SKM-1 treated with dmso at 0.1 percent for 144 hours (cell line): ENCODE measurements around the gene MPPED2.

Experiments
- DNase-seq: peaks from one replicate; lab custom pipeline; 2025; ENCODE audit not compliant: unreplicated experiment; lab: John Stamatoyannopoulos, UW

MPPED2 gene, protein sequence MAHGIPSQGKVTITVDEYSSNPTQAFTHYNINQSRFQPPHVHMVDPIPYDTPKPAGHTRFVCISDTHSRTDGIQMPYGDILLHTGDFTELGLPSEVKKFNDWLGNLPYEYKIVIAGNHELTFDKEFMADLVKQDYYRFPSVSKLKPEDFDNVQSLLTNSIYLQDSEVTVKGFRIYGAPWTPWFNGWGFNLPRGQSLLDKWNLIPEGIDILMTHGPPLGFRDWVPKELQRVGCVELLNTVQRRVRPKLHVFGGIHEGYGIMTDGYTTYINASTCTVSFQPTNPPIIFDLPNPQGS

DNA sequence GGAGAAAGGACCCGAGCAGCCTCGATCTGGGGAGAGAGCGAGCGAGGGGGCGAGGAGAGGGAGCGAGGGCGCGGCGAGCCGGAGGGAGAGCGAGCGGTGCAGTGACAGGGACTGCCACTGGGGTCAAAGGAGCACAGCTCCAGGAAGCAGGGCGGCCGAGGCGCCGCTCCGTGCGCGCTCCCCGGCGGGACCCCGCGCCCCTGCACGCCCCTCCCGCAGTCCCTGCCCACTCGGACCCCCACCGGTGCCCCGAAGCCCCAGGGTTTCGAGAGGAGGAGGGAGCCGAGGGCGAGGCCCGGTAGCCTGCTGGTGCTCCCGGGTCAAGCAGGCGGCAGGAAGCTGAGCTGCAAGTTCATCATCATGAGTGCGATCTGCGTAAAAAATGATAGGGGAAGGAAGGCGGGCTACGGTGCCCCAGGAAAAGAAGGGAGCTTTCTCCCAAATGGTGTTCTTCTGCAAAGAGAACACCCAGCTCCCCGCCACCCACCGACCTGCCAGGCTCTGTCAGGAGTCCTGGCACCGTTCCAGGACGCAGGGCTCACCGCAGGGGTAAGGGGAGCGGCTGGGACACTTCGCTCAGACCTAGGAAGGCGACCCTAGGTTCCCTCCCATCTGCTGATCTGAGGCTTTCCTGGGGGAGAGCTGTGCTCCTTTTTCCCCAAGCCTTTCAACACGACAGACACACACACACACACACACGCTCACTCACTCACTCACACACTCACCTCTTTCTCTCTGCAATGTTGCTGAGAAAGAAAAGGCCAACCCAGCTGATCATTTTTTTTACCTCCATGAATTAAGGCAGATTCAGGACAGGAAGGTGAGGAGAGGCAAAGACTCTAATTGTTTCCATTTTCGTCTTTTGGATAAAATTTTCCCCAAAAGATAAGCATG lies at the start of gene MPPED2:
TSS of gene MPPED2 (minus strand) at position 103 of the 894 bp plus-strand sequence. CDS start 5,980 bp downstream, outside the sequence.
- DNase-seq = peak; percentile 62

DNA sequence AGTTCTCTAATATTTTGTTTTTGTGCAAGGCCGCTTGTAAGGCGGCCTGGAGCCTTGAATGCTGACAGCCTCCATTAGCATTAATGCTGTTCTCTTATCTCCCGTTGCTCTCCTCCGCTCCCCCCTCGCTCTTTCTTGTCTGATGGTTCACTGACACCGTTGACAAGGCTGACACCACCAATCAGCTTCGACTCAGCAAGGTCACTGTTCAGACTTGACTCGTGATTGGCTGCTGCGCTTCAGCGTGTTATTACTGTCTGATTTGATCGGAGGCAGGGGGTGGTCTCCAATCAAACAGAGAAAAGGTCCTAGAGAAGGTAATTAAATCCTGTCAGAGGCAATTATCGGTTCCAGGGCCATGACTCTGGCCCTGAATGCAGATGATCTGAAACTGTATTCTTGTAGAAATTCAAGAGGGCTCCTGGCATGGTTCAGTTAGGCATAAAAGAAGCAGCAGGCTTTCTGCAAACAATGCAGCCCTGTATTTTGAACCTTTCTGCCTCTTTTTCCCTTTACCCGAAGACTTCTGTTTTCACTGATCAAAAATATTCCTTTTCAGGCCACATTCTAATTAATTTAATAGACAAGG lies 49.3 kb upstream of the MPPED2 start:
- no peak for DNase-seq

DNA sequence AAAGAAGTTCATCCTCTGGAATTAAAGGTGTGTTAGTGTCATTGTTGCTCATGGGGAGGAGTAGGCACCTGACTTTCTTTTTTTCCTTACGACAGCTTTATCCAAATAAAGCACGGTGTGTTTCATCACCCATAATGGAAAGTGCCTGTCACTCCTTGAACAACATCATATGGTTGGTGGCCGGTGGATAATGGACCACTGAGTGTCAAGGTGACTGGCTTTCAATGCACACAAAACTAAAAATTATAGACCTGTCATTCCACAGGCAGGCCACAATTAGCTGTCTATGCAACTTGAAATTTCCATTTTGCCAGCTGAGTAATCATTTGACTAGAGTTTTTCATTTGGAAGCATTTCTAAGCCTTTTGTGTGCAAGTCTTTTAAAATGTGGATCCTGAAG lies 45.0 kb upstream of the MPPED2 start:
- DNase-seq = no peak

DNA sequence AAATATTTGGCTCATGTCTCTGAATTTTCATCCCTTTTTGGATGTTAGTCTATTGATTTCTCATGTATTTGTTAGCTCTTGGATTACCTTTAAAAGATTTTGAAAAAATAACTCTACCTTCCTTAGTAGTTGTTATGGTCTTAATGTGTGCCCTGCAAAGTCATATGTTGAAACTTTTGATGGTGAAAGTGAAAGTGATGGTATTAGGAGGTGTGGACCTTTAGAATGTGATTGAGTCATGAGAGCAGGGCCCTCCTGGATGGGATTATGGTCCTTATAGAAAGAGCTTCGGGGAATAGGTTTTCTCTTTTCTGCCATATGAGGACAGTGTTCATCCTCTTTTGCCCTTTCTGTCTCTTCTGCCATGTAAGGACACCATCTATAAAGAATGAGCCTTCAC lies 33.6 kb upstream of the MPPED2 start:
- DNase-seq = no peak

DNA sequence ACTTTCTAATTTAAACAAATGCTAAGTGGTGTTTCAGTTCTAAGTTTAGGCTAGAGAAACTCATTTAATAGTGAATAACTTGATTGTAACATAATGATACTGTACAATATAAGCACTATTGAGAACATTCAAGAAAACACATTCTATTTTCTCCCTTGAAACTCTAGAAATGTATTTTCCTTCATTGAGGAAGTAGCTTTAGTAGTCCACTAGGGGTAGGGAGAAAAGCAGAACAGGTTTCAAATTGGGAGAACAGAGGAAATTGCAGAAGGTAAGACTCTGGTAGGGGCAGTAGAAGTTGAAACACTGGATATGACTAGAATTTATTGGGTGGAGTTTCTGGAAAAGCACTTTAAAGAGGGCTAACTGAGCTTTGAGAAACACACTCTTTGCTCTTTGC lies 31.6 kb upstream of the MPPED2 start:
- DNase-seq = peak; percentile 77

DNA sequence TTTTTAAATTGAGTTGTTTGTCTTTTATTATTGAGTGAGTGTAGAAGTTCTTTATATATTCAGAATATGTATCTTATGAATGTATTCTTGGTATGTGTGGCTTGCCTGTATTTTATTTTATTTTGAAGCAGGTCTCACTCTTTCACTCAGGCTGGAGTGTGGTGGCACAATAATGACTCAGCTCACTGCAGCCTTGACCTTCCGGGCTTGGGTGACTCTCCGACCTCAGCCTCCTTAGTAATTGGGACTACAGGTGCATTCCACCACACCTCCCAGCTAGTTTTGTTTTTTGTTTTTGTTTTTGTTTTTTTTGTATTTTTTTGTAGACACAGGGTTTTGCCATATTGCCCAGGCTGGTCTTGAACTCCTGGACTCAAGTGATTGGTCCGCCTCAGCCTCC lies 24.5 kb upstream of the MPPED2 start:
- no peak for DNase-seq

DNA sequence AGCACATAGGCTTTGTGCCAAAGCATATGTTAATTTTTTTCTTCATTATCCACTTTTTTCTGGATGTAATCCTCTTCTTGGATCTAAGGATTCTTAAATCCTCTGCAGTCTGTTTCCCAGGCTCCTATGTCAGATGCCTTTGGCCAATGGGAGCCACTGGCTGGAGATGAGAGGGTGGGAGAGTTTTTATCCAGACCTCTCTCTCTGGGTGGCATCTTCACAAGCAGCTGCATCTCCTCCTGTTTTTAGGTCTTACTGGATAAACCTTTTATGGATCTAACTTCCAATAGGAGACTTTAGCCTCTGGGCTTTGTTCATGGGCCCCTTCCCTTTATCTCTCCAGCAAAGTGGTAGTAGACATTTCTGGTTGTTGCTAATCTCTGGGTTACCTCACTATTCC lies 22.4 kb upstream of the MPPED2 start:
- no peak for DNase-seq

DNA sequence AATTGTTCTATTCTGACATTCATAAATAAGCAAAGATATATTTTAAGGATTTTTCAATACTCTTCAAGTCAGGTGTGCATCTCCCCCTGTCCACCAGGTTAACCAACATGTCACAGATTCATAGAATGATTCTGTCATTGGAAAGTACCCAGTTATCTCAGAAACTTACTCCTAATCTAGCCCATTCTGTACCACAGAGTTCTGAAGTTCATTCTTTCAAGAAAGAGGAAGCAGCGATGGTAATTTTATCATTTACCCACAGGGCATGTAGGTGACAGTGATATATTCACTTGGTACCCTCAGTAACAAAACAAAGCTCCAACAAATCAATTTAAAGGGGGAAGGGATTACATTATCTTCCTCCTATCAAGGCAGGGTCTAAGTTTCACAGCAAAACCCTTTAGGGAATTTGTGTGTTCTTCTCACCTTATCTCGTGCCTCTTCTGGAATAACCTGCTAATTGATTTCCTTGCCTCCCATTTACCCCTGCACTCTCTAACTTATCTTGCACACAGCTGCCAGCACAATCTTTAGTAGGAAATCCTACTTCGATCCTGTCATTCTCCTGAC lies 19.0 kb upstream of the MPPED2 start:
- DNase-seq = no peak

DNA sequence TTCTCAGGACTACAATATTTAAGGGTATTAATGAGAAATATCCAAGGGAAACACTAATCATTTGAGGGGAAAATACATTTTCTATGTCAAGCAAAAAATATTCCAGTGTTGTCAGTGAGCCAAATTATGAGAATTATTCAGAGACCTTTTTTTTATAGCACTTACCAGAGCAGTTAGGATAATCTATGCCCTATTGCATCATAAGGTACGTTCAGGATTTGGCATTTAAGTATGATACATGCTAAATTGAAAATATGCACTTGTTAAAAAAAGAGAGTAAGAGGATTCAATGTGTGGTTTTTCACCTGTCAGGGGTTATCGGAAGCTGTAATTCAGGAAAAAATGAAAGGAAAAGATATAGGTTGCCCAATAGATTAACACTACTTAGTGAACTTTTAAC lies 17.2 kb upstream of the MPPED2 start:
- no peak for DNase-seq

DNA sequence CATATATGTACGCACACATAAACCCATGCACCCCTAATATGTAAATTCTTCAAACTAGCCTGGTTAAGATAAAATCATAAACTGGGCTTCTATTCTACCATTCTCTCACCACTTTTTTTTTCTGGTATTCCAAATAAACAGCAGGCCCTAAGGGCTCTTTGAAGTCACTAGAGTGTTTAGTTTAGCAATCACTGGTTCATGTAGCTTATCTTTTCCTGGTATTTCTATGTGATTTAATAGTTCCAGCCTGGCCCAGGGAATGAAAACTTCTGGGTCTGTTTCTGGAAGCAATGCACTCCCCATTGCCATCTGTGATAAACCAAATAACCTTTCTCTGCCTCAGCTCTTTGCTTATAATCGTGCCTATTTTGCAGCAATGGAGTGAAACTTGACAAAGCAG lies 10.7 kb upstream of the MPPED2 start:
- no peak for DNase-seq

DNA sequence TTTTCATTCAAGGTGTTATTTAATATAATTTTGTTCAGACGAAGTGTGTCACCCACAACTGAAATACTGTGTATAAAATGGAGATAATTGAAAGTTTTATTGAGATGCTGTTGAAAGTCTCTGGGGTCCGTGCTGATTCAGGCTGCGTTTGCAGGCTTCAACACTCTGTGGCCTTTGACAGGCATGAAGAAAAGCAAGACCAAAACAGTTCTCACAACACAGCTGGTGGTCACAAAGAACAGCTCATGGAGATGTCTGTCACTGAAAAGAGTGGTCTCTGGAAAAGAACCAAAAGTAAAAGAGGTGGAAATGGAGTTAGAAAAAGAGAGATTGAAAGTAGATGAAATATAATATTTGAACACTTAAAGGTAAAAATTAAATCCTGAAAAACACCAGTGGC lies 9.8 kb upstream of the MPPED2 start:
- no peak for DNase-seq

DNA sequence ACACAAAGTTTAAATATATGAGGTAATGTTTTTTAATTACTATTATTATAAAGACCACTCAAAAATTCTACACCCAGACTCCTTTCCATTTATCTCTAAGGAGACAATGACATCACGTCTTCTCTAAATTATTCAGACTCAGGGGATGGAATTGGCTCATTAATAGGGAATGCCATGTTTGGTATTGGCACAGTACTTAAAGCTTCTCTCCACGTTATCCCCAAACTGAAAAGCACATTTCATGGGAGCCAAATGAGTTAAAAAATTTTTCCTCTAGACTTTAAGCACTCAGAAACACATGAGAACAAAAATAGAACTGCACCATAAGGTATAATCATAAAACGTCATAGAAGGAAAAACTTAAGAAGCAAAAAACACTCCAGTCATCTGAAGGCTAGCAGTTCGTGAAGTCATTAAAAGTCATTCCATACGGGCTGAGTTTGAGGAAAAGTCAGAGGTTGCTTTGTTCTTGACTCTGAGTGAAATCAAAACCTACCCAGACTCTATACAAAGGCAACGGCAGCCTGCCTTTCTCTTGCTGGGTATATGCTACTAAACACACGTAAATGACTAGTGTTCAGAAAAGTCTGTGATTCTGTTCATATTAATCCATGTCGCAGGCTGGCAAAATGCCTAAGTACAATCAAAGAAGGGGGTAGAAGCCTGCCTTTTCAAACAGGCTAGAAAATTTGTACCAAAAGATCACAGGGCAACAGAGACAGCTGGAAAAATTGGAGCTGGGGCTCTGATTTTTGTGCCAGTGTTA lies 8.7 kb upstream of the MPPED2 start:
- no peak for DNase-seq

DNA sequence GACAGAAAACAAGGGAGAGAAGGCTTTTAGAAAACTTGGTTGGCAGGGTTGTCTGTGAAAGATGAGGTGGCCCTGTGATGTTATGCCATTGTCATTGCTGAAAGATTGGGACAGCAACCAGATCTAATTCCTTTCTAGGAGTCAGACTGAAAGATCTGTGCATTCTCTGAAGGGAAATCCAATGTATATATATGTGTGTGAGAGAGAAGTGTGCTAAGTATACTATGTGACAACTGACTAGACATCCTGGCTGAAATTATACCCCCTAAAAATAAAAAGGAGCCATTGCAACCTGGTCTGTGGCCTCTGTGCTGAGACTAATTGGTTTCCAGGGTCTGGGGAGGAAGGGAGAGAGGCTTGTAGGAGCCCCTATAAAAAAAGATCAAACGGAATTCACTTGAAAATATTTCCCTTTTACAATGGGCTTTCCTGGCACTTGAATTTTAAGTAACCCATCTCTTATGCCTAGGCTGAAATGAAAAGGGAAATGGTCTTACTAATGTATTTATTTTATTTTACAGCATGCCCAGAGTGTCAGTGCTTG lies 1.2 kb upstream of the MPPED2 start:
- no peak for DNase-seq

DNA sequence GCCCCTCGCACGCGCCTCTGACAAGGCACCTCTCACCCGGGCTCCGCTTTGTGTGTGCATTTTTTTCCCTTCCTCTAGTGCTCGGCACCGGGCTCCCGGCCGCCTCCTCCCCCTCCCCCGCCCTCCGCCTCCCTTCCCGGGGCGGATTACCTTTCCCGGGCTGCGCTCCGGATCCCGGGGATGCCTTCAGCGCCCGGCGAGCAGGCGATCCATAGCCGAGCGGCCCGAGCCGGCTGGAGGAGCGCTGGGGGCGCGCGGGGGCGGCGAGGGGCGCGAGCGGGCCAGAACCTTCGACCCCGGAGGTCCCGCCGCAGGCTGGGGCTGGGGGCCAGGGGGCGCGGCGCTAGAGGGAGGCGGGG lies 282 bp downstream of the MPPED2 start:
- no peak for DNase-seq

DNA sequence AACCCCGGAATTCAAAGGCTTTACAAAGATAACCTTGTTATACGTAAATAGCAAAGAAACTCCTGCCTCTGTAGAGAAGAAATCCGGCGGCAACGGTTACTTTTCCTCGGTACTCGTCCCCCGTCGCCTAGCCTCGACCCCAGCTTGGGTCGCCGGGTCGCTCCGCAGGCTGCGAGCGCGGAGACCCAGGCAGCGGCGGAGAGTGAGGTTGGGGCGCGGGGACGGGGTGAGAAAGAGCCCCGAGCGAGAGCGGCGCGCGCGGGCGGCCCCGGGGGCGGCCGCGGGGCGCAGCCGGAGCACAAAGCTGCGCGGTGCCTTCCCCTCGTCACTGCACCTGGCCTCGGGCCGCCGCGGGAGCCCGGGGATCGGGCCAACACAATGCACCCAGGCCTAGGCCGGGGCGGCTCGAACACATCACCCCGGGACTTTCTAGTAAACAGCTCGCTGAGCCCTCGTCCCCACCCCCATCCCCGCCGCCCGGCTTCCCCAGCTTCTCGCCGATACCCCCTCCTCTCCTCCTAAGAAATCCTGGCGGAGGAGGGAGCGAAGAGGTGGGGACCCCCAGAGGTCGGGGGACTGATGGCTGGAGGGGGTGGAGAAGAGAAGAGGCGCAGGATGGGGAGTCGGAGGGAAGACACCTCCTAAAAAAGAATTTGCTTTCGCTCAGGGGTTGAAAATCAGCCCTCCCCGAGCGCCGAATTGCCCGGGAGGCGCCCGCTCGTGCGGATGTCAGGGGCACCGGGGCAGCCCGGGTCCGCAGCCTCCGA lies 845 bp downstream of the MPPED2 start:
- no peak for DNase-seq

DNA sequence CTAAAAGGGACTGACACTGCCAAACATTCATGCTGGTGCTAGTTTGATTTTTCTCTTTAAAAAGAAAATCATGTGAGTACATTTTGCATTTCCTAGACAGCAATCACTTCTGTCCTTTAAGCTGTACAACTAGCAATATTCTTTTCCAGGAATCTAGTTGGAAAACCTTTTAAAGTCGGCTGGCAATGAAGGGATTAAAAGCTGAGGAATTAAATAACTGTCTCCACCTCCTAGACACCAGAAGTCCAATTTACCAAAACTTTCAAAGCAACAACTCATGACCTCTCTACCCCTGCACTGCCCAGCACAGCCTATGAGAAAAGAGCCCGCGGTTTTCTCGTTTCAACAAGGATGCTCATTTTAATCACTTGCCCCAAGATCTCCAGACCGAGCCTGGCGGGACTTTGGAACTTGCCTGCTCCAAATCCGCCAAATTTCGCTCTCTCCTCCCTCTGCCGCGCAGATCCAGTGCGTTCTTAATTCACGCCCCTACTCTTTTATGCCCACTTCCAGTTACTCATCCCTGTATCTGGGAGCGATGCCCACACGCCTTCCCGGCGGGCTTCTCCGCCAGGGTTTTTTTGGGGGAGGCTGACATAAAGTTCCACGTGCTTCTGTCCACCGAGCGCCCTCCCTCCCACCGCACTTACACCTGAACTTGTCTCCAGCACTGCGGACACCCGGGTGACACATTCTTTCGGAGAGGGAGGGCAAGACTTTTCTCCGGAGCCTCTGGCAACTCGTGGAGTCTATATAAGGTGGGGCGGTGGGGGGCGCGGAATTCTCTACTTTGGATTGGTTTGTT lies 2.5 kb downstream of the MPPED2 start:
- no peak for DNase-seq

DNA sequence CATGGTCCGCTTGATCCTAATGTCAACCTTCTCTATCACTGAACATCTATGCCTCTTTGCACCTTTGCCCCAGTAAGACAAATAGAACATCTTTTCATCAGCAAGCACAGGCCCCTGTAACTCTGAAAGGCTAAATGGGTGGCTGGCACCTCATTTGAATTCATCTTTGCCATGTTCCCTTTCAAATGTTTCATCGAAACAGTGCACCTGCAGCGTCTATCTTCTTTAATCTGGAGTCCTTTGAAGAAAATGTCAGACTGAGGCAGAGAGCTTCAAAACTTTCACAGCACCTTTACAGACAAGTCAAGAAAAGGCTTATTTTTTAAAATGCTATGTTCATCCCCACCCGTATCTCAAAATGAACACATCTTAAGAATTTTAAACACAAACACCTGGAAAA lies 3.4 kb downstream of the MPPED2 start:
- DNase-seq = no peak

DNA sequence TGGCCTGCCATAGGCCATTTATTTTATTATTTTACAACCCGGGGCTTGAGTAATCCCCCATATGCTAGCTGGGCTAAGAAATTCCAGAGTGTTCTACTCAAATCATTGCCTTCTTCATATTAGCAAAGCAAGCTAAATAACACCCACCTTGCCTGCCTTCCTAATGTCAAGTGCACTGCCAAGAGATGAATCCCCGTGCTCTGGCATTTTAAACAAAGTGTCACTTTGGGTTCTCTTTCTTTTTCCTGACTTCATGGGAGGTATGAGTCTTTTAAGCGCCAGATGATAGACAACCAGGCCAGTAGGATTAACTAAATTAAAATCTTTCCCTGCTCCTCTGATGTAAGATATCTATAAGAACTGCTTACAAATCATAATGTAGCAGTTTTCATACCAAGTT lies 4.5 kb downstream of the MPPED2 start:
- DNase-seq = no peak

DNA sequence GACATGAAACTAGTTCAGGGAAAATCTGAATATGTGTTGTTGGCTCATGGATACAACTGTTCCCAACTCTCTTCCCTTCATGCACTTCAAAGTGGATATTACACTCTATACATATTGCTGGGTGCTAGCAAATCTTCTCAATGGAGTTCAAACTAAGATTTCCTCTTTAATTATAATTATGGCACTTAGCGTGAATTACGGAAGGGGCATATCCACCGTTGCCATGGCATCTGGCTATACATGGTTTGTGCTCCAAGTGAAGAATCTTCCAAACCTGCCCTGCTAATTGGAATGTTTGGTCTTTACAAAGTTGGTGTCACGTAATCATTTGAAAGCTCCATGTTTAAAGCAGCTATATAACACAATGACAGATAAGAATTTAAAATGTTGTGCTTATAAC lies 5.6 kb downstream of the MPPED2 start:
- no peak for DNase-seq
